ENCODE data around the gene USP3. TPM values are rescaled to one million over a fixed set of nuclear protein-coding genes. Genes with fewer than 3 reads are reported as not detected.

USP3 gene, protein sequence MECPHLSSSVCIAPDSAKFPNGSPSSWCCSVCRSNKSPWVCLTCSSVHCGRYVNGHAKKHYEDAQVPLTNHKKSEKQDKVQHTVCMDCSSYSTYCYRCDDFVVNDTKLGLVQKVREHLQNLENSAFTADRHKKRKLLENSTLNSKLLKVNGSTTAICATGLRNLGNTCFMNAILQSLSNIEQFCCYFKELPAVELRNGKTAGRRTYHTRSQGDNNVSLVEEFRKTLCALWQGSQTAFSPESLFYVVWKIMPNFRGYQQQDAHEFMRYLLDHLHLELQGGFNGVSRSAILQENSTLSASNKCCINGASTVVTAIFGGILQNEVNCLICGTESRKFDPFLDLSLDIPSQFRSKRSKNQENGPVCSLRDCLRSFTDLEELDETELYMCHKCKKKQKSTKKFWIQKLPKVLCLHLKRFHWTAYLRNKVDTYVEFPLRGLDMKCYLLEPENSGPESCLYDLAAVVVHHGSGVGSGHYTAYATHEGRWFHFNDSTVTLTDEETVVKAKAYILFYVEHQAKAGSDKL
- total RNA-seq = 26.4 and 35.5 TPM in 2 replicates

DNA sequence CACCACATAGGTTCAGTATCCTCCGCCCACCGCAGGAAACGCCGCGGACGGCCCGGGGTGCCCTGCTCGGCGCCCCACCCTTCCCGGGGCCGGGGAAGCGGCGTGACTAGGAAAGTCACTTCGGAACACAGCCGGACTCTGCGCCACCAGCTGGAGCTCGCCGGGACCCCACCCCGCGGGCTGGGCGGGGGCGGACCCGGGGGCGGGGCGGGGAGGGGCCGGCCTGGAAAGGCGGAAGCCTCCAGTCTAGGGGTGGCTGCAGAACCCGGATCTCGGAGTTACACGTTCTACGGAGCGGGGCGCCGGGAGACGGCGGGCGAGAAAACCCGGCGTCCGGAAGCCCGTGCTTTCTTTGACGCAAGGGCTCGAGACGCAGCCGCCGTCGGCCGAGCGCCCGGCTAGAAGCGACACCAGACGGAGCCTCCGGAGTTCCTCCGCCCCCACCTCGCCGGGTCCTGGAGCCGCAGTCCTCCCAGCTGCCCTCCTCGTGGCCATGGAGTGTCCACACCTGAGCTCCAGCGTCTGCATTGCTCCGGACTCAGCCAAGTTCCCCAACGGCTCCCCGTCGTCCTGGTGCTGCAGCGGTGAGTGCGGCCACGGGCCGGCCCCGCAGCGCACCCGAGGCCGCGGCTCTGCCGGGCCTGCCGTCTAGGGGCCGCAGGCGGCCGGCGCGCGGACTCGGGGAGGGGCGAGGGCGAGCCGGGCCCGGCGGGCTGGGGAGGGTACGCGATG is at the start of gene USP3:
Gene USP3, plus strand, starts transcription at position 347 of the 732 bp plus-strand sequence. Its CDS starts 147 bp downstream, at position 494.

DNA sequence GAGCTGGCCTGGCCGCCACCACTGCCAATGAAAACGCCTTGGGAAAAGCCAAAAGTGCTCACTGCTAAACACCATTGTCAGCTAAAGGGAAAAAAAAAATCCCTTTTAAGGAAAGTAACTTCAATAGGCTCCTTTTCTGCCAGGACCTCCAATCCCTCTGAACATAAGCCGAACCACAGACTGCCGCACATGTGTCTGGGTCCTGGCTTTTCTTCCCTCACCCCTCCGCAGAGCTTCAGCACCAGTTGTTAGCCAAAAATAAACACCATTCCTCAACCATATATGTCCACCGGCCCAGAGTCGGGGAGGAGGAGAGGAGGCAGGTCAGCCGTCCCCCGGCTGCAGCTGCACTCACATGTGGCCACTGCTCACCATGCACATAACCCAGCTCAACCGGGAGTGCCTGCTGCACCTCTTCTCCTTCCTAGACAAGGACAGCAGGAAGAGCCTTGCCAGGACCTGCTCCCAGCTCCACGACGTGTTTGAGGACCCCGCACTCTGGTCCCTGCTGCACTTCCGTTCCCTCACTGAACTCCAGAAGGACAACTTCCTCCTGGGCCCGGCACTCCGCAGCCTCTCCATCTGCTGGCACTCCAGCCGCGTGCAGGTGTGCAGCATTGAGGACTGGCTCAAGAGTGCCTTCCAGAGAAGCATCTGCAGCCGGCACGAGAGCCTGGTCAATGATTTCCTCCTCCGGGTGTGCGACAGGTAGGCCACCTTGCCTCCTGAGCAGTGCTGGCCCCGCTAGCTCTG is 92.8 kb downstream of the USP3 start, which contains the start of gene FBXL22:
Gene FBXL22, plus strand, starts transcription at position 350 of the 753 bp plus-strand sequence. Its CDS starts 6 bp downstream, at position 356.

Other genes starting within 250 kb of the USP3 start
- gene APH1B, start 227.0 kb upstream of the USP3 start, total RNA-seq = 15.2 and 16.7 TPM in 2 replicates
- 76.0 and 93.6 TPM in 2 replicates for gene CA12, start 122.7 kb upstream of the USP3 start, total RNA-seq
- gene FBXL22, start 92.8 kb downstream of the USP3 start, total RNA-seq = 0.50 and 0.66 TPM in 2 replicates

All from aortic smooth muscle cell (primary cell).